GM19238 (cell line): ENCODE measurements around the gene GPR160.
A peak's percentile ranks its signal among the peaks of the same experiment; 100 is the strongest.

Source experiments
- DNase-seq: peaks from one replicate; pipeline ENCODE4 v3.0.0; 2011; ENCODE audit warnings: low spot score; ENCODE audit not compliant: insufficient read length

GPR160 gene

GRCh38 chr3:170027233-170028102, 10.3 kb upstream of the GPR160 start:
- DNase-seq, result no peak

DNA sequence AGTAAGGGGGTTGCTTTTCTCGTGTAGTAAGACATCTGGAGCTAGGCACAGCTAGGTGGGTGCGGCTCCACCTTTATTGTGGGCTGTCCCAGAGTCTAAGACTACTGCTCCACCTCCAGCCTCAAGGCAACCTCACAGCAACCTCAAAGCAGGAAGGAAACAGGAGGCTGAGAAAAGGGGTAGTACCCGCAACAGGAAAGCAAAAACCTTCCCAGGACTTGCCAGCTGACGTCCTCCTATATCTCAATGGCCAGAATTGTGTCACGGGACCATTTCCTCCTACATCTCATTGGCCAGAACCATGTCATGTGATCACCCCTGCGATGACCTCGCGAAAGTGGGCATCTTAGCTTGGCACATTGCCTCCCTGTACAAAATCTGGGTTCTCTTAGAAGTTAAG, 4.3 kb upstream of the GPR160 start:
- no peak for DNase-seq

GRCh38 chr3:170038434-170039110, 777 bp downstream of the GPR160 start:
- no peak for DNase-seq

DNA sequence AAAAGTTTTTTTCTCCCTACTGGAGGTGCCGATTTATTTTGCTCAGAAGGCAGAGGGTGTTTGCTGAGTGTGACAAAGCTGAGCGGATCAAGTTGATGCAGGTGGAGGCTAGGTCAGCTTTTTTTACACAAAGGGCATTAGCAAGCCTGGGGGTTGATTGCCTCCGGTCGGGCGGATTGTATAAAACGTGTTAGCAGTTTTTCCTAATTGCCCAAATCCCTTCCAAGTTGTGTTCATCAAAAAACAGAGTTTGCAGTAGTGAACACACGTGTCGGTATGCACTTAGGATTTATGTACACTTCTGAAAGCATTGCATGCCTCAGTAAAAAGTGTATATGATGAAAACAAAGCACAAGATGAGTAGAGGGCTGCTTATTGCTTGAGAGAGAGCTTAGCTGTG, 2.6 kb downstream of the GPR160 start:
- DNase-seq, result no peak

- no peak for DNase-seq
These were observed 5.7 kb downstream of the GPR160 start for GRCh38 chr3:170043506-170043905.

DNA sequence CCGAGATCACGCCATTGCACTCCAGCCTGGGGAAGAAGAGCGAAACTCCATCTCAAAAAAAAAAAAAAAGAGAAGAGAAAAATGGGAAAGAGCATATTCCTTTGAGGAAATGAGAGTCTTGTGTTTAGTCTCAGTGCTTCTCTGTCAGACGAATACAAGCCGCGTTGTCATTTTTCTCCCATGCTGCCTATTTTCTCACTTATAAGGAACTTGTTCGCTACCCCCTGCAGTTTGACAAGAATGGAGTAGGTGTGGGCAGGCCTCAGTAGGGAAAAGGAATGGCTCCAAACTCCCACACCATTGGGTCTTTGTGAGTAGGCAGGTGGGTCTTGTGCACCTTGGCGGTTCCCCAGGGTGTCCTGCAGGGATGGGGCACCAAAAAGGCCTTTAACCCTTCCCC, 6.5 kb downstream of the GPR160 start:
- DNase-seq, result no peak

- peak; percentile 38 for DNase-seq
These were observed 7.0 kb downstream of the GPR160 start for GRCh38 chr3:170044795-170045244.

DNA sequence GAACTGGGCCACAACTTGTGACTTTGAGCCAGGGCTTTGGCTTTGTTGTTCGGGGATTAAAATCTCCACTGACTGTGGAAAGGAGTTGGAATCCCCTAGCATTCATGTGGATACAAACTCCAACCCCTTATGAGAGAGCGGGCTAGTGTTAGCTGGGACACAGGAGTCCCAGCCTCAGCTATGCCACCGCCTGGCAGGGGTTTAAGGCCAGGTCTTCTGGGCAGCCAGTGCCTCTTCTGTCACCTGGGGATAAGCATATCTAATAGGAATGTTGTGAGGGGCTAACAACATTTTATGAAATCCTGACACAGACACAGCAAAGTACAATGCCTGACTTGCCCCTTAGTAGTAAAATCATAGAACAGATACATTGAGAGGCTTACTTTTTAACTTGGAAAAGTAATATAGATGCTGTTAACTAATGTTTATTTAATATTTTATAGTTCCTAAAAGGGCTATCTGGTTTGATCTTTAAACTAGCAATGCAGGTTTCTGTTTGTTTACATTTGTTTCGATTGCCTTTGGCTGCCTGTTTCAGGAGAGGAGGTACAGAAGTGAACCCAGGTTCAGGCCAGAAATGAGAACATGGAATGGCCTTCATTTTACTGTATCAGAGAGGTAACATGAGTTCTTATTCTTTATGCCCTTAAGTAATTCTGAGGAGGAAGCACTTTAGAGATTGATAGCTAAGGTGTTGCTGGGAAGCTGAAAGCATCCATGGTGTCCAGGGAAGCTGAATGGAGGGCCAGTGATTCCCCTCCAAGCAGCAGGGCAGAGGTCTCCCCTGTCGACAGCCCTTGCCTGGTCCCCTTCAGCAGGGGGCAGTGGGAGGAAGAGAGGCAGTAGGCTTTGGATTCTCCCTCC, 8.7 kb downstream of the GPR160 start:
- DNase-seq, result no peak

GRCh38 chr3:170047133-170047404, 9.3 kb downstream of the GPR160 start:
- no peak for DNase-seq

- no peak for DNase-seq
These were observed 11.6 kb downstream of the GPR160 start for GRCh38 chr3:170049146-170050000.

DNA sequence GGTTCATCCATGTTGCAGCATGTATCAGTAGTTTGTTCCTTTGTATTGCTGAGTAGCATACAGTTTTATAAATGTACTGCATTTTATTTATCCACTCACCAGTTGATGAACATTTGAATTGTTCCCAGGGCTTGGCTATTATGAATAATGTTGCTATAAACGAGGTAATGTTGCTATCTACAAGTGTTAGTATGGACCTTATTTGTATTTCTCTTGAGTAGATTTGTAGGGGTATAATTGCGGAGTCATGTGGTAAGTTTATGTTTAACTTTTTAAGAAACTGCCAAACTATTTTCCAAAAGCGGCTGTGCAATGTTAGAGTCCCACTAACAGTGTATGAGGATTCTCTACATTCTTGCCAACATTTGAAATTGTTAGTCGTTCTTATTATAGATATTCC, 13.0 kb downstream of the GPR160 start:
- DNase-seq, result no peak

GRCh38 chr3:170052398-170052797, 14.6 kb downstream of the GPR160 start:
- no peak for DNase-seq

DNA sequence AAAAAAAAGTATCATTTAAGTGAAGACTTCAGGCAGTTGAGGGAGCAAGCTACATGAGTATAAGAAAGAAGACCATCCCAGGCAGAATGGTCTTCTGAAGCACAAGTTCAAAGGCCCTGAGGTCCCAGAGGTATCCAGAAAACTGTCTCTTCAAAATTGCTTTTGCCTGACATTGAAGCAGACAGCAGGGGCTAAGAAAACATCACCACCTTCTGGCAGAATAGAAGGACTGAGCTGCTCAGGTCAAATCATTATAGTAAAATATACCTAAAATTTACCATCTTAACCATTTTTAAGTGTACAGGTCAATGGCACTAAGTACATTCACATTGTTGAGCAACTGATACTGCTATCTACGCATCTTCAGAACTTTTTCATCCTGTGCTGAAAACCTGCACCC, 16.4 kb downstream of the GPR160 start:
- no peak for DNase-seq

GRCh38 chr3:170055209-170055608, 17.4 kb downstream of the GPR160 start:
- peak; percentile 28 for DNase-seq

GRCh38 chr3:170056710-170057454, 19.1 kb downstream of the GPR160 start:
- peak; percentile 16 for DNase-seq

GRCh38 chr3:170057550-170057949, 19.8 kb downstream of the GPR160 start:
- no peak for DNase-seq

DNA sequence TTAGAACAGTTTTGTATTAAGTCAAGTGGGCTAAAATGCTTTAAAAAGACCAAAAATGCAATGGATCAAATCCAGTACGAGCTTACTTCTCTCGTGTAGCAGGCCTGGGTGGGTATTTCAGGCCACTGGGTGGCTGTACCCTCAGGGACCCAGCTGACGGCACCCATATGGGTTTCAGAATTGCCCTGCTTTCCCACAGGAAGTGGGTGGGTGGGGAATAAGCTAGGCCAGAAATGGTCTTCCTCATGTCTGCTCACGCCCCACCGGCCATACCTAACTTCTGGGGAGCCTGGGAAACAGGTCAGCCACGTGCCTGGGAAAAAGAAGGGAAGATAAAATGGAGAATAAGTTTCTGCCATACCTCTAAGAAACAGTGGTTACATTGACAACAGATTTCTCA, 20.3 kb downstream of the GPR160 start:
- no peak for DNase-seq

- DNase-seq, result no peak
These were observed 21.7 kb downstream of the GPR160 start for GRCh38 chr3:170059447-170059846.

- no peak for DNase-seq
These were observed 24.3 kb downstream of the GPR160 start for GRCh38 chr3:170062068-170062467.

- no peak for DNase-seq
These were observed 25.0 kb downstream of the GPR160 start for GRCh38 chr3:170062769-170063168.
